Uterus (tissue), 2 donors: Measurements from ENCODE around the gene CAMSAP2.

Source experiments
- CTCF ChIP-seq, 4 experiments: fragments of 200-600 bp in 2 of 4; fragments of 450-650 bp in 2 of 4; sonication (generic) in 2 of 4; IDR thresholded peaks; one replicate each; pipeline ENCODE4 v1.5.1; 2016 to 2019; ENCODE audit warnings: antibody characterized with exemption in 4 of 4, mild to moderate bottlenecking in 2 of 4, moderate library complexity in 1 of 4
- POLR2A ChIP-seq, 2 donors: fragments of 450-650 bp; IDR thresholded peaks; one replicate each; pipeline ENCODE4 v1.6.1; 2016; ENCODE audit warnings: antibody characterized with exemption in 2 of 2, mild to moderate bottlenecking in 1 of 2, moderate library complexity in 1 of 2

- TF ChIP-seq CTCF (IDR thresholded peaks at IDR 0.05) (no peak), POLR2A (IDR thresholded peaks at IDR 0.05) (no peak)
These were observed 2.0 kb downstream of the CAMSAP2 start for GRCh38 chr1:200740571-200741208.
